H1 (cell line): ENCODE measurements around the gene TOMM6. TPM values are rescaled to one million over a fixed set of nuclear protein-coding genes. Genes with fewer than 3 reads are reported as not detected.

Experiments
- ATF2 ChIP-seq: IDR thresholded peaks from 2 replicates; pipeline ENCODE4 v1.6.1; 2012; ENCODE audit warnings: low read length, inconsistent platforms
- CBX5 ChIP-seq: fragments of 300-800, 300-1000 bp; sonication (generic); IDR thresholded peaks from 2 replicates; pipeline ENCODE4 v1.7.1; 2016; ENCODE audit warnings: antibody characterized with exemption, low read length, low read depth
- CREB1 ChIP-seq: IDR thresholded peaks from 2 replicates; pipeline ENCODE4 v1.6.1; 2012; ENCODE audit warnings: inconsistent platforms
- EP300 ChIP-seq, 2 experiments: IDR thresholded peaks; 1 replicate in 1 of 2; 2 replicates in 1 of 2; pipeline ENCODE4 v1.6.1; 2011 to 2012; ENCODE audit warnings: low read depth in 2 of 2, low read length in 2 of 2, mild to moderate bottlenecking in 2 of 2, borderline replicate concordance in 1 of 2, inconsistent platforms in 1 of 2, moderate library complexity in 1 of 2
- EZH2 ChIP-seq: fragments of 200-600 bp; sonication (generic); IDR thresholded peaks from 2 replicates; pipeline ENCODE4 v1.7.1; 2012; ENCODE audit warnings: low read depth, mild to moderate bottlenecking, moderate library complexity, low read length, inconsistent platforms; ENCODE audit not compliant: severe bottlenecking
- GTF2F1 ChIP-seq: IDR thresholded peaks from 2 replicates; pipeline ENCODE4 v1.6.1; 2012; ENCODE audit warnings: low read depth, low read length, improper control_type of control experiment, borderline replicate concordance
- POLR2AphosphoS5 ChIP-seq: IDR thresholded peaks from 2 replicates; pipeline ENCODE4 v1.6.1; 2011; ENCODE audit warnings: low read depth, low read length
- POU5F1 ChIP-seq: IDR thresholded peaks from 2 replicates; pipeline ENCODE4 v1.6.1; 2011; ENCODE audit warnings: low read depth, mild to moderate bottlenecking, low read length, moderate library complexity
- SAP30 ChIP-seq: fragments of 300-600 bp; sonication (generic); IDR thresholded peaks from 2 replicates; pipeline ENCODE4 v1.7.1; 2012; ENCODE audit warnings: low read length, moderate library complexity, mild to moderate bottlenecking, inconsistent platforms; ENCODE audit not compliant: insufficient read depth, insufficient replicate concordance
- SIN3A ChIP-seq, 2 experiments: IDR thresholded peaks in 1 of 2; conservative IDR thresholded peaks in 1 of 2; 2 replicates each; pipeline ENCODE4 v1.6.1; 2011 to 2012; ENCODE audit warnings: low read length in 2 of 2, improper control_type of control experiment in 1 of 2, low read depth in 1 of 2, mild to moderate bottlenecking in 1 of 2
- SIRT6 ChIP-seq: IDR thresholded peaks from one replicate; pipeline ENCODE4 v1.7.1; 2012; ENCODE audit warnings: low read length, inconsistent platforms
- SP1 ChIP-seq: IDR thresholded peaks from 2 replicates; pipeline ENCODE4 v1.6.1; 2011; ENCODE audit warnings: low read depth, low read length
- SRF ChIP-seq: IDR thresholded peaks from 2 replicates; pipeline ENCODE4 v1.6.1; 2011; ENCODE audit warnings: mild to moderate bottlenecking, low read depth, low read length, moderate library complexity
- SUZ12 ChIP-seq: fragments of 200-600 bp; sonication (generic); IDR thresholded peaks from 2 replicates; pipeline ENCODE4 v1.6.1; 2012; ENCODE audit warnings: mild to moderate bottlenecking, inconsistent platforms, low read length, moderate library complexity, mixed read lengths
- TAF1 ChIP-seq: IDR thresholded peaks from 2 replicates; pipeline ENCODE4 v1.6.1; 2011; ENCODE audit warnings: mild to moderate bottlenecking, low read depth, low read length
- TBP ChIP-seq: IDR thresholded peaks from 2 replicates; pipeline ENCODE4 v1.6.1; 2011; ENCODE audit warnings: low read depth, low read length, improper control_type of control experiment
- TEAD4 ChIP-seq: IDR thresholded peaks from 2 replicates; pipeline ENCODE4 v1.6.1; 2012; ENCODE audit warnings: low read depth, low read length, inconsistent platforms, mixed read lengths
- USF2 ChIP-seq: IDR thresholded peaks from 2 replicates; pipeline ENCODE4 v1.6.1; 2011; ENCODE audit warnings: low read length, improper control_type of control experiment
- polyA plus RNA-seq, 7 experiments: library from polyadenylated mRNA; depleted of rRNA in 3 of 7; stranded (reverse) in 5 of 7; unstranded in 2 of 7; fragments of >200 nt in 5 of 7; fragments of 200-250 nt in 2 of 7; gene quantifications; 1 replicate in 5 of 7; 2 replicates in 1 of 7; 4 replicates in 1 of 7; pipeline versions ENCODE4 v1.2.1 to v1.2.3, GENCODE V29; 2011 to 2013; ENCODE audit warnings: missing spikeins in 2 of 7, mixed read lengths in 2 of 7
- total RNA-seq: library from RNA; stranded (reverse); fragmentation: NEBNext Ultra II Directional; extraction: Animal tissue kit (Norgen Biotek cat#: 25700); gene quantifications from 2 replicates; pipeline ENCODE4 v1.2.1, GENCODE V29; 2021

The TOMM6 gene
- total and polyA plus RNA-seq, 2 of the 8 experiments (the other 6 are each of a cell fraction or from before 2014, with no cell fraction given), result 228 to 560 TPM

- TF ChIP-seq EP300 (IDR thresholded peaks at IDR 0.05; ENCODE audit: borderline replicate concordance in 1 of 2, low read depth in 2 of 2, low read length in 2 of 2) (peak in 1 of 2 experiments; percentile 48; a peak in 1 of 3 replicates), SIRT6 (no peak), SAP30 (peak; percentile 68), EZH2 (no peak), TAF1 (peak; percentile 98), TEAD4 (no peak), SUZ12 (no peak), POLR2AphosphoS5 (peak; percentile 93), SIN3A (conservative IDR thresholded peaks at IDR 0.05 in 1 of 2, IDR thresholded peaks at IDR 0.05 in 1 of 2; ENCODE audit: low read depth in 1 of 2, low read length in 2 of 2) (peak; percentile 79 to 91), USF2 (0 out of 2 replicates have a peak, but pooled peaks have one; percentile 2), GTF2F1 (no peak), SRF (peak; percentile 76; the same call in 1 of the 2 replicates), ATF2 (no peak), CREB1 (peak; percentile 98), SP1 (peak; percentile 58; the same call in 1 of the 2 replicates), TBP (peak; percentile 92), POU5F1 (no peak), CBX5 (no peak)
Measured at GRCh38 chr6:41787219-41787917, at the start of gene TOMM6 (continued).
